ENCODE data around the gene GRIA3.
"Not testable (repeated sequence)": the region's sequence is repeated elsewhere in the genome, so short reads cannot be mapped to it uniquely, and the experiment has no call there.

Gene GRIA3

DNA sequence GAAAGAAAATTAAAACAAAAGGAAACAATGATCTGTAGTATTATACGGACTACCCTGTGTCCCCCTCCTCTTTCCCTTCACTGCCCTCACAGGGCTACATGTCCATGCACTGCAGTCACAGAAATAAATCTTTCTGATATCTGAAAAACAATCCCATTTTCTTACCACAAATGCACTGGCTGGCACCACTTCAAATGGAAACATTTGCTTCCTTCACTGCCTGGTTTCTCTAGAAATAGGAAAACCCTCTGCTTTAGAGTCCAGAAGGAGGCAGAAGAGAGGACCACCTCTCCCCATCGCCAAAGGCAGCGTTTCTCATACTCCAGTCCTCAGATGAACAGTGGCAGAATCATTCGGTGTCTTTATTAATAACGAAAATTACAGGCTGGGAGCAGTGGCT lies 98.2 kb downstream of the GRIA3 start:
- DNase-seq: no peak

DNA sequence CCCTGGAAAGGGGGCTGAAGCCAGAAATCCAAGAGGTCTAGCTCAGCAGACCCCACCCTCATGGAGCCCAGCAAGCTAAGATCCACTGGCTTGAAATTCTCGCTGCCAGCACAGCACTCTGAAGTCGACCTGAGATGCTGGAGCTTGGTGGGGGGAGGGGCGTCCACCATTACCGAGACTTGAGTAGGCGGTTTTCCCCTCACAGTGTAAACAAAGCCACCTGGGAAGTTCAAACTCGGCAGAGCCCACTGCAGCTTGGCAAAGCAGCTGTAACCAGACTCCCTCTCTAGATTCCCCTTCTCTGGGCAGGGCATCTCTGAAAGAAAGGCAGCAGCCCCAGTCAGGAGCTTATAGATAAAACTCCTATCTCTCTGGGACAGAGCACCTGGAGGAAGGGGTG lies 99.3 kb downstream of the GRIA3 start:
- not testable (repeated sequence) for DNase-seq

DNA sequence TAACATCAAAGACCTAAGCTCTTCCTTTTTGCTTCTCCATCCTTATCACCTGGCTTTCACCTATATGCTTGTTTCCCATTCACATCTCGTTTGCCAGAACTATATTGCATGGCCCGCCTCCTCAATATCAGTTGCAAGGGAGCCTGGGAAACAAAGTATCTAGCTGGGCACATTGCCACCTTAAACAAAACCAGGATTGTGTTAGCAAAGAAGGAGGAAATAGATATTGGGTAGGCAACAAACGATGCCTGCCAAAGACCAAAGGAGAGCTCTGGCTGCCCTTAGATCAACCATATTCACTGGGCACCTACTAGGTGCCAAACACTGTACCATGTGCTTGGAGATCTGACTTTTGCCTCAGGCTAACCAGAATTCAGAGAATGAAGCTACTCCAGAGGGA lies 107.5 kb downstream of the GRIA3 start:
- no peak for DNase-seq

DNA sequence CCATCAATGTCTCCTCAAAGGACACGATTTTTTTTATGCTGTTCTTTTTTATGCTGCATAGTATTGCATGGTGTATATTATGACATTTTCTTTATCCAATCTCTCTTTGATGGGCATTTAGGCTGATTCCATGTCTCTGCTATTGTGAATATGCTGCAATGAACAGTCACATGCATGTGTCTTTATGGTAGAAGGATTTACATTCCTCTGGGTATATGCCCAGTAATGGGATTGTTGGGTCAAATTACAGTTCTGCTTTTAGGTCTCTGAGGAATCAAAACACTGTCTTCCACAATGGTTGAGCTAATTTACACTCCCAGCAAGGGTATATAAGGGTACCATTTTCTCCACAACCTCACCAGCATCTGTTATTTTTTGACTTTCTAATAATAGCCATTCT lies 113.9 kb downstream of the GRIA3 start:
- no peak for DNase-seq

DNA sequence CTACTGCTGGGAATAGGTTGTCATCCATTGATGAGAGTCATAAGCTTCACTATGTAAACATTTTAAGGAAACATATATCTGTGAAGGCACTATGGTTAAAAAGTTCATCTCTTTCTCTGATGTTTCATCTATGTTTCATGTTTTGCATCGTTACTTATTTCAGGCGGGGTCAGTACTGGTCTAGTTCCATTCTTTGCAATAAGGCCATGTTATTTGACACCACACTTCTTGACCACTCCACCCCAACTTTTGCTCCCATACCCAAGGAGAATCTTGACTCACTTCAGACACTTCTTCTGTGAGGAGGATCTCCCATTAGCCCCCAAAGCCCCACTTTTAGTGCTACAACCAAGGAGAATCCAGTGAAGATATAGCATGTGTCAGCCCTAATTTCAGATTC lies 119.4 kb downstream of the GRIA3 start:
- no peak for DNase-seq

DNA sequence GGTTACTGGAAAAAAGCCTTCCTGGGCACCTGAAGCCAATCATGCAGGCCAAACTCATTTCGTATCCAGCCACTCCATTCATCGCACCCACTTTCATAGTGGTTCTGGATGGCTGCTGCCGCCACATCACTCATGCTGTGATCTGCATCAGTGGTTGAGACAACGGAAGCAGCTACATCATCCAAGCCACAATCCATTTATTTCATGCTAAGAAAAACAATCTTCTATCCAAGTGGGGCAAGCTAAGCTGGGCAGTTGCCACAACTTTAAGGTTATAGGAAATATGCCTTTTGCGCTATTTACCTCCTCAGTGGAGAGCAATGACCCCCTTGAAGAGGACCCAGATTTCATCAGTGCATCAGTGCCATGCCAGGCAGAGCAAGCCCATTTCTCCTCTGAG lies 124.6 kb downstream of the GRIA3 start:
- no peak for DNase-seq

DNA sequence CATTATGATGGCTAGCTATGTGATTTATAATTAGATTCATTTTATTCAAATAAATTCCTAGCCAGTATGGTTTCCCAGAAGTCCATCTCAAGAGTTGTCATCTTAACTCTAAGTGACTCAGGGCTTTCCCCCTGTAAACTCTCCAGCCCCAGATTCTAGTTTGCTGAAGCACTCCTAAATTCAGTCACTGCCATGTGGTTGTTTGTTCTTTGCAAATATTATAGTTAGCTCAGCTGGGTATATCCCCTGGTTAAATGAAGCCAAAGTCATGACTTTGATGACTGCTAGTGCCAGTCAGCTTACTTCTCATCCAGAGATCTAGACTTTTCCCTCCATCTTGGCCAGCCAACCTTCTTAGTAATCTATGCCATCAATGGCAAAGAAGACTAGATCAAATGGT lies 126.0 kb downstream of the GRIA3 start:
- no peak for DNase-seq

DNA sequence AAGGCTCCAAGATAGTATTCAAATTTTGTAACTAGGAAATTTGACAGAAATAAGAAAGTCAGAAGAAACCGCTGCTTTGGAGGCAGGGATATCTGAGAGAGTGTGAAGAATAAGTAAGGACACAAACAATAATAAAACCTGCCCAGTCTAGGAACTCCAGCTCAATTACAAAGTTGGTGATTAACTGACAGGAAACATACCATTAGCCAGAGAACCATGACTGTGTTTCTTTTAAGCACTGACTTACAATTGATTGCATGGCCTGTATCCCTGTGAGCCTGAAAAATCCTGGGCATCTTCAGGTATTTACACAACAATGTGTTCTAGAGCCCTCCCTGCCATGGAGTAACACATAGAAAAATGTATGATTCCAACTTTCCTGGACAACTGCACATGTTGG lies 127.4 kb downstream of the GRIA3 start:
- no peak for DNase-seq

DNA sequence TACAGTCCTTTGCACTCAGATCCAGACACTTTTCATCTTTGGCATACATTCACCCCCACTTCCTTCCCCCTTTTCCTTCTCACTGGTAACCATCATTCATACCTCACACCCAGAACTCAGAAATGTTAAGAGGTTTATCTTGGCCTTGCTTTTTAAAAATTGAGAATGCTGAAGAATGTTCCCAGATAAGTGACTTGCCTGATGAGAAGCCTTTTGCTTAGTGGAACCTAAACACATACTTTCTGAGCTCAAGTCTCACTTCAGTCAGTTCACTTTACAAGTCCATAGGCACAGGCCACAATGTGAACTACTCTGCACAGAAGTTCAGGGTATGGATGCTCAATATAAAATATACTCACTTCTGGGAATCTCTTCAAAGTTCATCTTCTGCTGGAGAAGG lies 129.4 kb downstream of the GRIA3 start:
- DNase-seq: no peak

DNA sequence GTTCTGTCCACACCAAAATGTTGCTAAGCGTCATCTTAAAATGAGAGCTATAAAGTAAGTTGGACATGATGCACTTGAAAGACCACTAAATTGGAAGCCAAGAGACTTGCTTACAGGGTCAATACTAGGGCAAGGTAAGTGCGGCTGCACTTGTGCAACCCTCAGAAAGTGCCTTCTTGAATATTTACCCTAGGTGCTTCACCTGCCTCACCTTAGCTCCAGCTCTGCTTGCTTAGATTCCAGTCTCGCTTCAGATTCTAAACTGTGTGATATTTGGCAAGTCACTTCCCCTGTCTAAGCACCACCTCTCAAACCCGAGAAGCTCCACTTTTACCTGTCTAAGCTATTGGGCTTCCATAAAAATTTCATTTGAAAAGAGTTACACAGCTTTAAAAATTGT lies 136.5 kb downstream of the GRIA3 start:
- DNase-seq: no peak

DNA sequence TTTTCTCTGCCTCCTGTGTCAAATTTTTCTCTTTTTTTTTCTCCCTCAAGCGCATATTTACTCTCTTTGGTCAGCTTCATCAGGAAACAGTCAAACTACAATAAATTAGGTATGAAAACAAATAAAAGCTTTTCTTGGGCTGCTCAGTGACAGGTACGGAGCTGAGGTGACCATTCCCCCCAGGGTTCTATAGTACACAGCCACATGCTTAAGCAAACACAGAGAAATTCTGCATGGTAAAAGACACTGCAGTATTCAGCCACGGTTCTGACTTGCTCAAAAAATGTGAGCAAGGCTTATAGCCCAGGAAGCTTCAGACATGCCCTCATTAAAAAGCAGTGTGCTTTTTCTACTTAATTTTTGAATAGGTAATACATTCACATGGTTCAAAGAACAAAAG lies 138.5 kb downstream of the GRIA3 start:
- no peak for DNase-seq

DNA sequence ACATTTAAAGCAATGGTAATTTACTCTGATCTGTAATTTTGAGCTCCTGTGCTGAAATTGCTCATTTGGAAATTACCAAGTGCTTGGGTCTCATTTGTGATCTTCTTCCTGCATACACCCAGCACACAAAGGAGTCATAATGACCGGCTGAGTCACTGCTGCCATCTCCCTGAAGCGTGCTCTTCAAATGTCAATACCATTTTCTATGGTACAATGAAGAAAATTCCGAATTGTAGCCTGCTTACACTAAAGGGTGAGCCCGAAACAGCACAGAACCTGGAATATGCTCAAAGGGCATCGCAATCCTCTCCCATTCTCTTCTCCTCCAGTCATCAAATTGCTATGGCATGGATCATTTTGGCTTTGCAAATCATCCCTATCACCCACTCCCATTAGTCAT lies 140.5 kb downstream of the GRIA3 start:
- no peak for DNase-seq

DNA sequence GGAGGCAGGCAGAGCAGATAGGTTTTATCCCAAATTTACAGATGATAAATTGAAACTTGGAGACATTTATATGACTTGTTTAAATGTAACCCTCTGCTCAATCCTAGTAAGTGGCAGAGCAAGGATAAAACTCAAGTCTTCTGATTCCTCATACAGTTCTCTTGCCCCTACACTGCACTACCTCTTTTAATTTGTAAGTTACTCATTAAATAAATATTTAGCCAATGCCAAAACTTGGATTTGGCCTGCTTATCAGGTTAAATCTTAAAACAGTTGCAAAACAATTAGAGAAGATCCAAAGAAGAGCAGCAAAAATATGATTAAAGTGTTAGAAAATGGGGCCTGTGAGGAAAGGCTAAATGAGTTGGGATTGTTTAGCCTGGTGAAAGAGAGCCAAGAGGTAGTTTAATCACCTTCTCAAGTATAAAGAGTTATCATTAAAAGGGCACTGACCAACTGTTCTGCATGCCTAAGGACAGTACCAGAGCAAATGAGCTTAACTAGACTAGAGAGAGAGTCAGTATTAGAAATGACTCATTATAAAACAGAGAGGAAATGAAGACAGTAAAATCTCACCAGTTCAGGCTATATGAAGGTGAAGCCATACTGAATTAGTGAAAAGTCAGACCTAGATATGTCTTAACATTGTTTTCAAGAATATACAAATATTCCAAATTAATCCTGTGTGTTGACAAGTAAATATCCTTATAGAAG lies 146.3 kb downstream of the GRIA3 start:
- DNase-seq: no peak

DNA sequence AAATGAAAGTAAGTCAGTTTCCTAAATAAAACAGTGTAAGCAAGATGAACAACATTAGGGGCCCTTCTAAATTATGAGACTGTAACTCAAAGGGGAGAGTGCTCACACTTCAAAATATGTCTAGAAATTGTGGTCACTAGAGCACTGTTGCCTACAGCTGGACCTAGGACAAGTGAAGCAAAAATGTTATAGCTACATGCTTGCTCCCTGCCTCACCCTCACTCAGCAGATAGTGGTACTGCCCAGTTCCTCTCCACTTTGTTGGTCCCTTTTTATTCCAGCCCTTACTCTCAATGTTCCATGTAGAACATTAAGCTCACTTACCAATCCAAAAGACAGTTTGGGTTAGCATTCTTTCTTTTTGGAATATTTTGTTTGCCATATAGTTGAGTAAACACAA lies 147.3 kb downstream of the GRIA3 start:
- DNase-seq: no peak

DNA sequence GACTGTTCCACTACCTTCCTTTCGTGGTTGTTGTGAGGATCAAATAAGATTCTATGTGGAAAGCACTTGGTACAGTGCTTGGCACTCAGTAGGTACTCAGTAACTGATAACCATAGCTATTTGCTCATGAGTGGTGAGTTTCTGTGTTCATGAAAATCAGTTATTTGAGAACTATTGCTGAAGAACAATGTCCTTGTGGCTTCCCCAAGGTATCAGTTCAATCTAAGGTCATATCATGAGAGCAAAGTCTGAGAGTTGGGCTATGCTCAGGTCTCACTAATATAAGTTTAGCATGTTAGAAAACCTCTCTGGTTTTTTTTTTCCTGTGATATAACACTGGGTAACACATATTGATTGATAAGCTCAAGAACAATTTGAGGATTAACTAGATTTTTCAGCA lies 147.8 kb downstream of the GRIA3 start:
- DNase-seq: no peak

DNA sequence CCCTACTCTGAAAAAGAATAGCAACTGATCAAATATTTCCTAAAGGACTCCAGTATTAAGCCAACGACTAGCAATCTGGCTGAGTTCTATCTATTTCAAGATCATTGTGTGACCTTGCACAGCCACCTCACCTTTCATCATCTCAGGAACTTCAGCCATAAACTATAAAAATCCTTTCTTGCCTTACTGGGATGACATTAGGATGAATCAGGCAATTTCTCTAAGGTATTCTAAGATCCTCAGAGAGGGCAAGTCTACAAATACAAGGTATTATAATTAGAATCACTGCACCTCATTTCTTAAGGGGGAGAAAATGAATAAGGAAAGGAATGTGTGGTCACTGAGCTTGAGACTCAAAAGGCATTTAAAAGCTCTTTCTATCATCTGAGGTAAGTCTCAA lies 152.6 kb downstream of the GRIA3 start:
- no peak for DNase-seq

DNA sequence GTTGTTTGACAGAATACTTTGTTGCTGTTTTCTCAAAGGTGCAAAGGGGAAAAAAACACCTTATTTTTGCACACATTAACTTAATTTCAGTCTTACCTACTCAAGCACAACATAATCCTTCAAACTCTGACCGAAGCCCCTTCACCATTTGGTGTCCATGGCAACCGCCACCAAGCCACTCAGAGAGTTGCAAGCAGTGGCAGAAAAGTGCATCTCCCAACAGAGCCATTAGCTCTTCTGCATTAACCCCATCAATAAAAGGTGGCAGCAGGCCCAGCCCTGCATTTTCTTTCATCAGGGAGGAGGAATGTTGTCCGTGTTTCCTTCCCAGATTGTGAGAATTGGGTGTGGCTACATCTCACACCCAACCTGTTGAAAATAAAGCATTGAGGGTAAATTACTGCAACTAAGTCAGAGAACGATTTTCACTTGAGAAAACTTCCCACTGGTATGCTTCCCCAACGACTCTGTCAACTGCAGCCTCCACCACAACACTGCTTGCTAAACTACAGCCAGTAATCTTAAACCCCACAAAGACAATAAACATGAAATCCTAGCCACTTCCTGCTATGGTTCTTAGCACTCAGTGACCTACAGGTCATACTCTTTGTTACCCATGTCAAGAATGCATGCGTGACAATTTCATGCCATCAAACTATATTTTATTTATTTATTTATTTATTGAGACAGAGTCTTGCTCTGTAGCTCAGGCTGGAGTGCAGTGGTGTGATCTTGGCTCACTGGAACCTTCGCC lies 154.0 kb downstream of the GRIA3 start:
- no peak for DNase-seq

DNA sequence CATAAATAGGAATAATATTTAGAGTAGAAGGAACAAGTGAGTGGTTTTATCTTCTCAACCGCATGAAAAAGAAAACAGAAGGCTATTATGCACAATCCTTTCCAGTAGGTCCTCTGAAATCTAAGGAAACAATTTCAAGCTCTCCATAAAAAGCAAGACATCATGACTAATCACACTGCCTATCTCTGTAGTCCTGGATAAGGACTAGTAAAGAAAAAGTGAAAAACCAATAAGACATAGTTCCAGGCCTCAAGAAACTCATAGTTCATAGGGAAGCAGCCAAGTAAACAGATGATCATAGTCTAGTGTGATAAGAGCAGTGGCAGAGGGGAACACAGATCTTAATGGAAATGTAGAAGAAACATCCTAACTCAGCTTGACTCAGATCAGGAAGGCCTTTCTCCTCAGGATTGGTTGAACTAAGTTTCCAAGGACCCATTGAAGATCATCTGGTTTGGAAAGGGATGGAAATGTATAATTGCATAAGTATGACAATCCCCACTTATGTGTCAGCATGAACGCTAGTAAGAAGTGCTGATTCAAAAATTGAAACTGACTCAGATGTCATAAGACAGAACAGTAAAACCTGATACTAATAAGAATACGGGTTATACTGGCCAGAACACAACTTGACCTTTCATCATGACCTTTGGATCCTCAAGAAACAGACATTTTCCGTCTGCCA lies 155.3 kb downstream of the GRIA3 start:
- no peak for DNase-seq

DNA sequence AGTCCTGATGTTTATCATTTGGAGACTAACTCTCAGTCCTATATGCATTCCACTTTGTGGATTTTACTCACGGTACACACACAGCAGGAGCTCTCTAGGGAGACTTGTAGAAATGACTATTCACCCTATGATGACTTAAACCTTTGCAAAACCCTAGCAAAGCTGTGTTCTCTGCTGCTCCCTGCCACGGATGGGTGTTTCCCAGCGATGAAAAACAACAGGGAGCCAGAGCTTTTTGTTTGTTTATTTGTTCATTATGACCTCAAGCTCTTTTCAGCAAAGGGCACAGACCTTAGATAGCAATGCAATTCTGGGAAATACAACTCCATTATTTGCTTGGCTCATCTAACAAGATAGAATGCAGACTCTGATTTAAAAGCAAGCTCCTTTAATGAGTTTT lies 156.6 kb downstream of the GRIA3 start:
- DNase-seq: no peak

DNA sequence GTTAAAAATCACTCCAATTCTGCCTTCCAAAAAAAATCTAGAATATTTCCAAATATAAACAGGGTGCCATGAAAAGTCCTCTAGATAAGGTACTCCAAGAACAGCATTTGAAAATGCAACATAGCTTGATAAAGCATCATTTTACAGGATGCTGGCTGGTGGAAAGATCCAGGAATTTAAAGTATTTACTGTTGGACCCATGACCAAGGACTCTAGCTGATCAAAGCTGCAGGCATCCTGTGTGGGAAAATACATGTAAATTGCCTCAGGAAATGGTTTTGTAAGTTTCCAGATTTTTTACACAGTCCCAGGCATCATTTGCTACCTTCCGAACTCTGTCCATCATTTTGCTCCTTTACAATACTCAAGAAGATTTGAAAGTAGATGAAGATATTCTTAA lies 164.4 kb downstream of the GRIA3 start:
- no peak for DNase-seq

DNA sequence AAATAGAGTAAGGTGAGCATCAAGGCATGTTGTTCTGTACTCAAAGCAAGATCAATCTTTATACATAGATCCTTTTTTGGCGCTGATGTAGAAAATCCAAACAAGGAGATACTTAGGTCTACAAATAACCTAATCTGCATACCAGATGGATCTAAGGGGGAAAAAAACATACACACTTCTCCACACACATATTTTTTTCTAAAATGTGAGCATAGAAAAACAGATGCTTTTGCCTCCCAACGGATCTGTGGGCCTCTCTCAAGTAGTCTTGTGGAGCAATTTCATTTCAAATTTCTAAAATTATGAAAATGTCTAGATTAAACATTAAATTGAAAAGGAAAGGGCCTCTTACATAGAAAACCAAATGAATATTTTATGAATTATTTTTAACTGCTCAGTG lies 166.1 kb downstream of the GRIA3 start:
- no peak for DNase-seq

DNA sequence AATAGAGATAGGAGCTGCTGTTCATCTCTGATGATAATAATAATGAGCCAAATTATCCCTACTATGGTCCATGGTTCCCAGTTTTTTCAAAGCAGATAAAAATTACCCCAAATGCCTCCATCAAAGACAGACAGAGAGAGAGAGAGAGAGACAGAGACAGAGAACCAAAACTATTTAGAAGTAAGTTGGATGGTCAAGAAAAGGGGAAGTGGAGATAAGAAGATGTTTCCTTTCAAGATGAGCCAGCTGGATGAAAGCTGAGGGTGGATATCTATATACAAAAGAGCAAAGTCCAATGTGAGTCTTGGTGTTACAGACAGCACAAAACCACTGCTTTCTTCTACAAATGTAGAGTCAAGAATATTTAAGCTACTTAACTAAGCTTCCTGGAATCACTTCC lies 173.9 kb downstream of the GRIA3 start:
- no peak for DNase-seq

DNA sequence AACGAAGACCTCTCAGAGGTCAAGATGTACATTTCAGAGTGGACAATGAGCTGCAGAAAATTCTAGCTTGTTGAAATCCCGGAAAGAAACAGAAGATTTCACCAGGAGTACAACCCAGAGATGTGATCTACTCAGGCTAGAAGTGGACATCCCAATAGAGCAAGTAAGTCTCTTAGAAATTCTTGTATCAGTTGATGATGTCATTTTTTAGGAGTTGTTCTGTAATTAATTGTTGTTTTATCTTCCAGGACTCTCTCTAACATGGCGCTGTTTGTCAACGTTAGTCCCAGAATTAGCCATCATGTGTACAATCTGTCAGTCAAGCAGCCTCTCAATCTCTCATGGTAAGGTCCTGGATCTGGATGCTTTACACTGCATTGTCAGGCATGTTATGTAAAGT lies 174.4 kb downstream of the GRIA3 start:
- no peak for DNase-seq

DNA sequence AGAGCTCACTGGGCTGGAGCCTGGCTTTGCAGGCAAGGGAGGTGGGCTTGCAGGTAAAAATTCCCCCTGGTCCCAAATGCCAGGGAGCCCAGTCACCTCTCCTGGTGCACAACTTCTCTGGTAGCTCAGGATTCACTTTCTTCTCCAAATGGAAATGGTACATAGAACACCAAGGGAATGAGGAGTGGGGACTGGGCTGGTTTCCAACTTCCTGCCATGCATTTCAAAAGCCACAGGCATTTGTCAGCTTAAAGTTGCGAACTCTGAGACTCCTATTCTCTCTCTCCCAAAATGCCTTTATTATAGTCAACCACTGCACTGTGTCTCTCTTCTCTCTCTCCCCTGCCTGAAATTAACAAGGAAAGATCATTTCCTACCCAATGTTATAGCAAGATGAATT lies 177.3 kb downstream of the GRIA3 start:
- no peak for DNase-seq
